ENCODE data around the gene ZNF500. TPM values are rescaled to one million over a fixed set of nuclear protein-coding genes. Genes with fewer than 3 reads are reported as not detected.

Gene ZNF500
- total RNA-seq, 1 experiment from 2014 or later: 29.2 TPM

- no peak for TF ChIP-seq CTCF (conservative IDR thresholded peaks at IDR 0.05)
- no peak for TF ChIP-seq EZH2 (IDR thresholded peaks at IDR 0.05; ENCODE audit: low read depth)
- Histone ChIP-seq H2AFZ (no peak overlapping the region), H3K9me3 (ENCODE audit: insufficient read depth, low read depth) (no peaks in the 10 kb centered on the region), H3F3A (ENCODE audit: insufficient read depth, low read depth) (no peaks in the 10 kb centered on the region; the same call in 1 of the 2 replicates), H3K4me2 (no peak overlapping the region), H3K9me2 (ENCODE audit: insufficient read depth) (no peaks in the 10 kb centered on the region), H3K4me1 (replicated peaks; ENCODE audit: insufficient read depth) (no peaks in the 10 kb centered on the region), H3K79me2 (ENCODE audit: low read depth) (no peaks in the 10 kb centered on the region), H3K36me3 (ENCODE audit: low read depth) (peaks cover under 1% of the 10 kb centered on the region), H3K4me3 (no peak overlapping the region), H3K27me3 (ENCODE audit: insufficient read depth, low read depth) (no peaks in the 10 kb centered on the region), H4K20me1 (ENCODE audit: insufficient read depth) (no peaks in the 10 kb centered on the region), H3K27ac (no peak overlapping the region)
- ChIA-PET CTCF (no interaction called here), POLR2A (ENCODE audit: unreplicated experiment) (interaction anchor here (0.6 kb wide), 1 partner anchor 9 kb away, joined by 7 read pairs; no protein-coding TSS in a partner anchor)
- intact Hi-C loops (cut with micrococcal nuclease; ENCODE audit: unreplicated experiment): no loop called here
- no peak for DNase-seq
- BruUV-seq (replicated peaks): no TSS peak
These were observed 17.2 kb downstream of the ZNF500 start for GRCh38 chr16:4749700-4750257.

GRCh38 chr16:4748682-4749411, 18.1 kb downstream of the ZNF500 start:
- CTCF ChIA-PET: no interaction called here
- no TSS peak for BruUV-seq (replicated peaks)

More at GRCh38 chr16:4748682-4749411, 18.1 kb downstream of the ZNF500 start:
- POLR2A ChIA-PET (ENCODE audit: unreplicated experiment): no interaction called here
- H3K27ac ChIP-seq: no peak overlapping the region
- no peak overlapping the region for H3K4me2 ChIP-seq
- no peak for TF ChIP-seq EZH2 (IDR thresholded peaks at IDR 0.05; ENCODE audit: low read depth)
- TF ChIP-seq CTCF (conservative IDR thresholded peaks at IDR 0.05): no peak
- no peaks in the 10 kb centered on the region for H4K20me1 ChIP-seq (ENCODE audit: insufficient read depth)
- intact Hi-C loops (cut with micrococcal nuclease; ENCODE audit: unreplicated experiment): no loop called here
- no peaks in the 10 kb centered on the region for H3K79me2 ChIP-seq (ENCODE audit: low read depth)
- H3K4me1 ChIP-seq (replicated peaks; ENCODE audit: insufficient read depth): no peaks in the 10 kb centered on the region
- no peaks in the 10 kb centered on the region for H3K27me3 ChIP-seq (ENCODE audit: insufficient read depth, low read depth)
- DNase-seq: no peak
- H3K36me3 ChIP-seq (ENCODE audit: low read depth): no peaks in the 10 kb centered on the region
- H3F3A ChIP-seq (ENCODE audit: insufficient read depth, low read depth): peaks cover 3% of the 10 kb centered on the region; the same call in 1 of the 2 replicates
- no peak overlapping the region for H2AFZ ChIP-seq
- no peaks in the 10 kb centered on the region for H3K9me2 ChIP-seq (ENCODE audit: insufficient read depth)
- no peak overlapping the region for H3K4me3 ChIP-seq
- H3K9me3 ChIP-seq (ENCODE audit: insufficient read depth, low read depth): no peaks in the 10 kb centered on the region
